ENCODE measurements around the gene FRMD4B.

- no peak for TF ChIP-seq CTCF (conservative IDR thresholded peaks at IDR 0.05; ENCODE audit: low read length)
- no peak for TF ChIP-seq EZH2phosphoT487 (IDR thresholded peaks at IDR 0.05; ENCODE audit: borderline replicate concordance, low read depth, low read length)
These were observed 185.9 kb downstream of the FRMD4B start for GRCh38 chr3:69199942-69200341.

Data from OCI-LY7 (cell line).